GM18868 (cell line): ENCODE data around the gene THY1.

Experiments
- ATAC-seq: cut with Tn5 transposase; IDR thresholded peaks from one replicate; pipeline ENCODE4 v1.9.1; 2021; ENCODE audit warnings: mild to moderate bottlenecking, moderate library complexity; ENCODE audit not compliant: unreplicated experiment

The THY1 gene

GRCh38 chr11:119372260-119373058 lies 50.5 kb downstream of the THY1 start:
- no peak for ATAC-seq

- ATAC-seq: no peak
These were observed 51.2 kb downstream of the THY1 start for GRCh38 chr11:119371778-119372182.

DNA sequence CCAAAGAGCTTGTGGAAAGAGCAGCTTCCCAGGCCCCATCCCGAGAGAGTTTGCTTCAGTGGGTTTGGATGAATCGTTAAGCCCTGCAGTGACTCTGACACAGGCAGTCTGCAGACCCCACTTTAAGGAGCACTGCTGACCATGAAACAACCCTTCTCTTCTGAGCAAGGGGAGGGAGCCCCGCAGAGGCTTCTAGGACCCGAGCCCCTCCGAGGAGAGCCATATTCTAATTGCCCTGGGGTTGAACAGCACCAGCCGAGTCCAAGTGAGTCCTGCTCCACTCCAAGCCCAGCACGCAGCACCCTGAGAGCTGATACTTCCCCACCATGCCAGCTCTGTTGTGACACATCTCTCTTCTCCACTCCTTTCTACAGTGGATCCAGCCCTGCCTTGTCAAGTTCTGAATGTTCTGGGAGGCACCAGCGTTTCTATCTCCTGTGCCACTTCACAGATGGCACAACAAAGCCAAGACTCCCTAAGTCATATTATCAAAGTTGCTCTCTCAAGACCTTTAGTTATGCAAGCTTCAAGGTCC lies 51.8 kb downstream of the THY1 start:
- no peak for ATAC-seq

GRCh38 chr11:119370486-119371046 lies 52.4 kb downstream of the THY1 start:
- ATAC-seq: no peak

- ATAC-seq: no peak
These were observed 53.6 kb downstream of the THY1 start for GRCh38 chr11:119369132-119369925.

DNA sequence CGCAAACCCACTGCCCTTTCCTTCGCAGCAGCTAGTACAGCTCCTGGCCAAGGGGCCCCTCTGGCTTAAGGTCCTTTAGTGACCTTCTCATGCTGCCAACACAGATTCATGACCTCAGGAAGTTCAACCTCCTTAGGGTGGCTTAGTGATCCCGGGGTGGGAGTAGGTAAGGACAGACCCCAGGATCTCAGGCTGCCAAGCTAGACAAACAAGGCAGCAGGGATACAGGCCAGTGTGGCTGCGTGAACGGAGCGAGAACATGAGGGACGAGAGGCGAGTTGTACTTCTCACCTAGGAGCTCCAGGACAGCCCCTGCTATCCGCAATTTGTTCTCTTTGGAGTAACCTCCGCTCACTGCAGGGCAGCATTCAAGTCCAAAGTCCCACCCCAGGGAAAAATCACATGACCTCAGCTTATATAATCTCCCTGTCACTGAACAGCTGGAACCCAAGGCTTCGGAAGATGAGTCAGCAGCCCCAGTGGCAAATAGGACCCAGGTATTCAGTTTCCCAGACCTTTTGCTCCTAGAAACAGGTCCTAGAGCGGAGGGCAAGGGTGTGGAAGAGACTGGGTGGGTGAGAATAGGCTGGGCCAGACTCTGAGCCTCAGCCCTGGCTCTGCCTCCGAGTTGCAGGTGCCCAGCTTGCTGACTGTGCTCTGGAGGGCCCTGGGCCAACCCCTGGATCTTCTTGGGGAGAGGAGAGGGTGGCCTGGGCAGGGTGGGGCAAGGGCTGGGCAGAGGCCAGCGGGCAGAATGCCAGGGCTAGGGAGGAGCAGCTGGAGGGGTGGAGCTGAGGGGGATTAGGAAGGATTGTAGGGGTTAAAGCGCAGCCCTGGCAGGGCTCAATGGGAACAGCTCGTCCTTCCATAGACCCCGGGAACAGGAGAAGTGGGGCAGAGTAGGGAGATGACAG lies 54.6 kb downstream of the THY1 start:
- ATAC-seq: no peak

GRCh38 chr11:119367661-119368120 lies 55.3 kb downstream of the THY1 start:
- ATAC-seq: no peak
